Muscle of back (tissue), 10 donors: Measurements from ENCODE around the gene DNMT3B. TPM values are rescaled to one million over a fixed set of nuclear protein-coding genes. Genes with fewer than 3 reads are reported as not detected.

Experiments used
- polyA plus RNA-seq, 10 donors: library from polyadenylated mRNA; unstranded; fragments of 120-200 nt; gene quantifications; one replicate each; pipeline ENCODE4 v1.2.1, GENCODE V29; 2013; ENCODE audit not compliant: insufficient read length in 10 of 10

Gene DNMT3B
- polyA plus RNA-seq, 10 donors: 2.8 to 4.9 (median 3.7) TPM

Other genes starting within 250 kb of the DNMT3B start
- 10 to 100 TPM; 12.0 to 17.9 (median 15.1) TPM for gene NOL4L, start 177.1 kb upstream of the DNMT3B start, polyA plus RNA-seq
- gene C20orf203, start 88.4 kb upstream of the DNMT3B start, polyA plus RNA-seq: under 1 TPM in 7 of 10 donors, not detected in 3; 0.04 to 0.18 (median 0.14) TPM
- gene COMMD7, start 18.9 kb upstream of the DNMT3B start, polyA plus RNA-seq: 10 to 100 TPM; 38.0 to 48.1 (median 40.4) TPM
- 100 to 1,000 TPM; 116 to 176 (median 131) TPM for gene MAPRE1, start 57.6 kb downstream of the DNMT3B start, polyA plus RNA-seq
- under 1 TPM in 8 of 10 donors, not detected in 2; 0.08 to 0.30 (median 0.14) TPM for gene EFCAB8, start 96.5 kb downstream of the DNMT3B start, polyA plus RNA-seq
- not detected for gene SUN5, start 242.0 kb downstream of the DNMT3B start, polyA plus RNA-seq
- not detected for gene BPIFB2, start 245.3 kb downstream of the DNMT3B start, polyA plus RNA-seq